CD14-positive monocyte (primary cell): ENCODE data around the gene XPO5. TPM values are rescaled to one million over a fixed set of nuclear protein-coding genes. Genes with fewer than 3 reads are reported as not detected.

Experiments used
- DNase-seq, 3 donors: peaks; one replicate each; pipeline ENCODE4 v3.0.0-alpha.2; 2011 to 2022
- H2AFZ ChIP-seq: 2 replicates; pipeline ENCODE4 v1.6.0; 2012; ENCODE audit warnings: mild to moderate bottlenecking, low read depth, low read length, inconsistent platforms; ENCODE audit not compliant: insufficient read depth, poor library complexity, severe bottlenecking
- H3K27ac ChIP-seq, 2 donors: 1 replicate in 1 of 2; 2 replicates in 1 of 2; pipeline ENCODE4 v1.5.1; 2012 to 2013; ENCODE audit warnings: low read length in 2 of 2, control low read depth in 1 of 2, inconsistent platforms in 1 of 2, low read depth in 1 of 2, mild to moderate bottlenecking in 1 of 2
- H3K27me3 ChIP-seq, 2 donors: one replicate each; pipeline versions ENCODE4 v1.6.0 to v1.6.1; 2011 to 2013; ENCODE audit warnings: low read length in 2 of 2; ENCODE audit not compliant: control insufficient read depth in 2 of 2, insufficient read depth in 2 of 2
- H3K36me3 ChIP-seq, 2 donors: replicated peaks in 1 of 2; 1 replicate in 1 of 2; 2 replicates in 1 of 2; pipeline versions ENCODE4 v1.5.1 to v1.6.1; 2012 to 2013; ENCODE audit warnings: low read length in 2 of 2, control low read depth in 1 of 2, inconsistent platforms in 1 of 2, mild to moderate bottlenecking in 1 of 2; ENCODE audit not compliant: insufficient read depth in 2 of 2, control insufficient read depth in 1 of 2
- H3K4me1 ChIP-seq, 2 donors: 1 replicate in 1 of 2; 2 replicates in 1 of 2; pipeline versions ENCODE4 v1.5.1 to v1.6.1; 2012 to 2013; ENCODE audit warnings: low read length in 2 of 2, control low read depth in 1 of 2, inconsistent platforms in 1 of 2, mild to moderate bottlenecking in 1 of 2, moderate library complexity in 1 of 2; ENCODE audit not compliant: insufficient read depth in 2 of 2, control insufficient read depth in 1 of 2
- H3K4me2 ChIP-seq: replicated peaks from 2 replicates; pipeline ENCODE3; 2012; ENCODE audit warnings: low read length, moderate library complexity, mild to moderate bottlenecking; ENCODE audit not compliant: poor library complexity, severe bottlenecking; ENCODE audit errors: extremely low read depth
- H3K4me3 ChIP-seq, 3 experiments: fragments of 200-600 bp in 1 of 3; sonication (generic) in 1 of 3; replicated peaks in 1 of 3; 1 replicate in 2 of 3; 2 replicates in 1 of 3; pipeline ENCODE4 v1.5.1; 2011 to 2013; ENCODE audit warnings: low read length in 3 of 3, mild to moderate bottlenecking in 3 of 3, control low read depth in 2 of 3, low read depth in 2 of 3, inconsistent platforms in 1 of 3, moderate library complexity in 1 of 3
- H3K79me2 ChIP-seq: 2 replicates; pipeline ENCODE4 v1.6.0; 2012; ENCODE audit warnings: mild to moderate bottlenecking, control low read depth, inconsistent platforms, low read length, moderate library complexity; ENCODE audit not compliant: insufficient read depth
- H3K9ac ChIP-seq: 2 replicates; pipeline ENCODE4 v1.6.0; 2017; ENCODE audit warnings: low read length, mild to moderate bottlenecking; ENCODE audit not compliant: insufficient read depth, poor library complexity, severe bottlenecking
- H3K9me3 ChIP-seq, 2 donors: replicated peaks in 1 of 2; 1 replicate in 1 of 2; 2 replicates in 1 of 2; pipeline versions ENCODE4 v1.5.1 to v1.6.1; 2012 to 2013; ENCODE audit warnings: low read length in 2 of 2, control low read depth in 1 of 2; ENCODE audit not compliant: control insufficient read depth in 1 of 2, insufficient read depth in 1 of 2
- H4K20me1 ChIP-seq: 2 replicates; pipeline ENCODE4 v1.6.0; 2012; ENCODE audit warnings: mild to moderate bottlenecking, low read length, control low read depth, moderate library complexity; ENCODE audit not compliant: insufficient read depth
- H3K27ac Mint-ChIP-seq, 7 donors: one replicate each; pipeline ENCODE4 v1.8.0; 2020; ENCODE audit warnings: mild to moderate bottlenecking in 7 of 7, mixed read lengths in 7 of 7, moderate library complexity in 6 of 7, inconsistent platforms in 2 of 7
- H3K27me3 Mint-ChIP-seq, 3 donors: one replicate each; pipeline ENCODE4 v1.8.0; 2021 to 2022; ENCODE audit warnings: low read depth in 3 of 3, mild to moderate bottlenecking in 3 of 3, mixed read lengths in 3 of 3, moderate library complexity in 3 of 3, inconsistent platforms in 1 of 3
- H3K36me3 Mint-ChIP-seq, 2 donors: one replicate each; pipeline ENCODE4 v1.8.0; 2020; ENCODE audit warnings: mixed read lengths in 2 of 2, inconsistent platforms in 1 of 2, mild to moderate bottlenecking in 1 of 2
- H3K4me1 Mint-ChIP-seq: one replicate; pipeline ENCODE4 v1.8.0; 2020; ENCODE audit warnings: mild to moderate bottlenecking, mixed read lengths
- H3K4me3 Mint-ChIP-seq, 2 donors: one replicate each; pipeline ENCODE4 v1.8.0; 2020; ENCODE audit warnings: mild to moderate bottlenecking in 2 of 2, mixed read lengths in 2 of 2, moderate library complexity in 1 of 2
- H3K9me3 Mint-ChIP-seq, 7 donors: one replicate each; pipeline ENCODE4 v1.8.0; 2020 to 2022; ENCODE audit warnings: mixed read lengths in 7 of 7, mild to moderate bottlenecking in 6 of 7, moderate library complexity in 6 of 7, inconsistent platforms in 2 of 7
- WGBS: methylation state at CpG from one replicate; pipeline ENCODE4 v1.1.5; 2013; ENCODE audit warnings: missing lambda C conversion rate; ENCODE audit not compliant: insufficient coverage; 5-methylcytosine and 5-hydroxymethylcytosine counted together
- intact Hi-C, 2 donors: fragments of 100-400 bp; cut with micrococcal nuclease; formaldehyde crosslinking; loops; one replicate each; pipeline versions ENCODE4 v1.15.0 to v1.15.1; 2023
- polyA plus RNA-seq, 3 donors: library from polyadenylated mRNA; depleted of rRNA in 1 of 3; unstranded in 2 of 3; stranded (reverse) in 1 of 3; fragments of 300-500 nt in 2 of 3; fragments of >200 nt in 1 of 3; fragmentation: Illumina TruSeq in 2 of 3; gene quantifications; 1 replicate in 2 of 3; 2 replicates in 1 of 3; pipeline ENCODE4 v1.2.3, GENCODE V29; 2012 to 2021
- small RNA-seq: library from RNA; depleted of rRNA; stranded (forward); fragments of <200 nt; gene quantifications from one replicate; pipeline ENCODE3, GENCODE V24; 2012; ENCODE audit warnings: low read depth; ENCODE audit not compliant: insufficient read length
- TF ChIP-seq, protein P1 (sequence below): fragments of 200-600 bp; IDR thresholded peaks from one replicate; pipeline ENCODE4 v1.8.0; 2022; ENCODE audit warnings: antibody characterized with exemption, mild to moderate bottlenecking

The XPO5 gene
- polyA plus RNA-seq, 3 donors: 8.0 to 17.5 (median 13.8) TPM

DNA sequence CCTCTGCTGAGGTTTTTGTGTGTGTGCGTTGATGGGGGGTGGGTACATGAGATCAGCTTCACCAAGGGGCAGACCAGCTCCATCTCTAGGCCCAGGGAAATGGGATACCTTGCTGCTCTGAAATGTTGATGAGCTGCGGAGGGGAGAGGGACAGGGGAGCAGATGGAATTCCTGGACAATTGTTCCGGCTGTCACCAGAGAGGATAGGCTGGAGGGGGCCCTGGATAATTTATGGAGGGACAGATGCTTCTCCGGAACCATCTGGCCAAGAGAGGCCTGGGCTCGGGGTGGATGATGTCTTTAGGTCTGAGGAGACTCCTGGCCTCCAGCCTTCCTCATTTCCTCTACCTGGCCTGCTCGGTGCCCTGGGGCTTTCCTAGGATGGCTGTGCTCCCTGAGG is 100.3 kb downstream of the XPO5 start:
- no peak overlapping the region for H3K4me2 ChIP-seq
- Mint-ChIP-seq H3K36me3 (peaks cover 0 to 2% of the 10 kb centered on the region in 2 donors), H3K9me3 (peaks cover 0 to 1% (median 0%) of the 10 kb centered on the region in 7 donors), H3K4me1 (peaks cover 18% of the 10 kb centered on the region), H3K27me3 (peaks cover 4 to 6% (median 5%) of the 10 kb centered on the region in 3 donors), H3K27ac (peak overlapping the region in 2 of 7 donors; percentile 42 to 82), H3K4me3 (no peak overlapping the region)
- no peak overlapping the region for H3K4me3 ChIP-seq
- TF ChIP-seq, protein P1, sequence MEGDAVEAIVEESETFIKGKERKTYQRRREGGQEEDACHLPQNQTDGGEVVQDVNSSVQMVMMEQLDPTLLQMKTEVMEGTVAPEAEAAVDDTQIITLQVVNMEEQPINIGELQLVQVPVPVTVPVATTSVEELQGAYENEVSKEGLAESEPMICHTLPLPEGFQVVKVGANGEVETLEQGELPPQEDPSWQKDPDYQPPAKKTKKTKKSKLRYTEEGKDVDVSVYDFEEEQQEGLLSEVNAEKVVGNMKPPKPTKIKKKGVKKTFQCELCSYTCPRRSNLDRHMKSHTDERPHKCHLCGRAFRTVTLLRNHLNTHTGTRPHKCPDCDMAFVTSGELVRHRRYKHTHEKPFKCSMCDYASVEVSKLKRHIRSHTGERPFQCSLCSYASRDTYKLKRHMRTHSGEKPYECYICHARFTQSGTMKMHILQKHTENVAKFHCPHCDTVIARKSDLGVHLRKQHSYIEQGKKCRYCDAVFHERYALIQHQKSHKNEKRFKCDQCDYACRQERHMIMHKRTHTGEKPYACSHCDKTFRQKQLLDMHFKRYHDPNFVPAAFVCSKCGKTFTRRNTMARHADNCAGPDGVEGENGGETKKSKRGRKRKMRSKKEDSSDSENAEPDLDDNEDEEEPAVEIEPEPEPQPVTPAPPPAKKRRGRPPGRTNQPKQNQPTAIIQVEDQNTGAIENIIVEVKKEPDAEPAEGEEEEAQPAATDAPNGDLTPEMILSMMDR: no peak
- no peak overlapping the region for H2AFZ ChIP-seq
- no peak overlapping the region for H3K27ac ChIP-seq
- intact Hi-C loops: no loop called here
- WGBS: 83% methylated on average over 3 of the region's 6 CpGs
- peaks cover 31% of the 10 kb centered on the region for H3K79me2 ChIP-seq
- H3K9me3 ChIP-seq: no peaks in the 10 kb centered on the region
- no peak for DNase-seq
- no peak overlapping the region for H3K9ac ChIP-seq
- H3K27me3 ChIP-seq: no peaks in the 10 kb centered on the region
- H4K20me1 ChIP-seq: no peaks in the 10 kb centered on the region
- H3K4me1 ChIP-seq: peaks cover 14 to 18% of the 10 kb centered on the region in 2 donors
- no peaks in the 10 kb centered on the region for H3K36me3 ChIP-seq

DNA sequence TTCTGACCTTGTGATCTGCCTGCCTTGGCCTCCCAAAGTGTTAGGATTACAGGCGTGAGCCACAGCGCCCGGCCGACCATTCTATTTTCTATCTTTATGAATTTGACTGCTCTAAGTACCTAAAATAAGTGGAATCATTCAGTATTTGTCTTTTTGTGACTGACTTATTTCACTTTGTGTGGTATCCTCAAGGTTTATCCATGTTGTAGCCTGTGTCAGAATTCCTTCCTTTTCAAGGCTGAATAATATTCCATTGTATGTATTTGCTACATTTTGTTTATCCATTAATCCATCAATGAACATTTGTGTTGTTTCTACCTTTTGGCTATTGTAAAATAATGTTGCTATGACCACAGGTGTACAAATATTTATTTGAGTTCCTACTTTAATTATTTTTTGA is 103.3 kb downstream of the XPO5 start:
- no peak overlapping the region for H2AFZ ChIP-seq
- peaks cover 7% of the 10 kb centered on the region for H3K4me1 Mint-ChIP-seq
- H4K20me1 ChIP-seq: no peaks in the 10 kb centered on the region
- H3K27ac ChIP-seq: no peak overlapping the region
- H3K36me3 Mint-ChIP-seq: no peaks in the 10 kb centered on the region
- peaks cover 0 to 1% (median 0%) of the 10 kb centered on the region in 7 donors for H3K9me3 Mint-ChIP-seq
- no peak overlapping the region for H3K9ac ChIP-seq
- DNase-seq: no peak
- no peak overlapping the region for H3K4me2 ChIP-seq
- H3K27me3 ChIP-seq: no peaks in the 10 kb centered on the region
- peaks cover 5 to 7% of the 10 kb centered on the region in 2 donors for H3K4me1 ChIP-seq
- no peak overlapping the region for H3K4me3 ChIP-seq
- peaks cover 1% of the 10 kb centered on the region for H3K79me2 ChIP-seq
- H3K27ac Mint-ChIP-seq: no peak overlapping the region
- H3K36me3 ChIP-seq: no peaks in the 10 kb centered on the region
- intact Hi-C loops: no loop called here
- no peaks in the 10 kb centered on the region for H3K9me3 ChIP-seq
- H3K4me3 Mint-ChIP-seq: no peak overlapping the region
- H3K27me3 Mint-ChIP-seq: peaks cover 4 to 14% (median 9%) of the 10 kb centered on the region in 3 donors
- no CpG with 5 or more reads among the region's 4 CpGs for WGBS
- TF ChIP-seq, protein P1: no peak

Small RNAs within 50 kb of the gene (small RNA-seq; reads per million reads assigned to genes)
- gene RF00426 (not detected), gene RNU6-1113P (not detected)

Other genes with a start within 250 kb of the XPO5 start
- 10 to 100 TPM in 1 of 3 donors, 1 to 10 TPM in 2; 3.2 to 19.4 (median 3.6) TPM for gene ZNF318, start 206.4 kb downstream of the XPO5 start, polyA plus RNA-seq
- 10 to 100 TPM in 2 of 3 donors, 1 to 10 TPM in 1; 7.6 to 32.8 (median 10.2) TPM for gene ABCC10, start 148.5 kb downstream of the XPO5 start, polyA plus RNA-seq
- gene DLK2, start 120.5 kb downstream of the XPO5 start, polyA plus RNA-seq: under 1 TPM in 1 of 3 donors, not detected in 2; 0.08 TPM
- gene TJAP1, start 98.5 kb downstream of the XPO5 start, polyA plus RNA-seq: 10 to 100 TPM in 1 of 3 donors, 1 to 10 TPM in 2; 3.2 to 43.4 (median 3.2) TPM
- gene LRRC73, start 65.7 kb downstream of the XPO5 start, polyA plus RNA-seq: not detected
- gene YIPF3, start 59.1 kb downstream of the XPO5 start, polyA plus RNA-seq: 100 to 1,000 TPM; 112 to 126 (median 123) TPM
- gene POLR1C, start 58.9 kb downstream of the XPO5 start, polyA plus RNA-seq: 10 to 100 TPM in 1 of 3 donors, 1 to 10 TPM in 2; 4.5 to 18.3 (median 6.1) TPM
- gene POLH, start 147 bp upstream of the XPO5 start, polyA plus RNA-seq: 1 to 10 TPM; 2.0 to 2.6 (median 2.1) TPM
- 100 to 1,000 TPM in 1 of 3 donors, 1 to 10 TPM in 2; 3.6 to 120 (median 4.9) TPM for gene GTPBP2, start 53.2 kb upstream of the XPO5 start, polyA plus RNA-seq
- 10 to 100 TPM; 17.3 to 33.5 (median 26.5) TPM for gene MAD2L1BP, start 59.8 kb upstream of the XPO5 start, polyA plus RNA-seq
- under 1 TPM; 0.05 to 0.52 (median 0.13) TPM for gene RSPH9, start 69.0 kb upstream of the XPO5 start, polyA plus RNA-seq
- gene MRPS18A, start 111.8 kb upstream of the XPO5 start, polyA plus RNA-seq: 10 to 100 TPM; 17.3 to 45.3 (median 41.4) TPM
- gene VEGFA, start 194.2 kb upstream of the XPO5 start, polyA plus RNA-seq: 100 to 1,000 TPM in 1 of 3 donors, 10 to 100 TPM in 2; 19.0 to 454 (median 32.0) TPM